SK-N-SH treated with all-trans-retinoic acid at 6 μM for 48 hours (cell line): ENCODE results near the gene PBX2.

ENCODE experiments used
- ARNTL ChIP-seq: fragments of 450-650 bp; formaldehyde crosslinking; IDR thresholded peaks from 2 replicates; pipeline ENCODE4 v1.5.0; 2020; ENCODE audit warnings: low read depth, mild to moderate bottlenecking, moderate library complexity, borderline replicate concordance
- CSDC2 ChIP-seq: fragments of 250-450 bp; sonication (Bioruptor Pico); IDR thresholded peaks from 2 replicates; pipeline ENCODE4 v1.5.0; 2020; ENCODE audit warnings: mild to moderate bottlenecking, moderate library complexity
- ESRRG ChIP-seq: fragments of 250-450 bp; sonication (Bioruptor Pico); IDR thresholded peaks from 2 replicates; pipeline ENCODE4 v1.6.1; 2021; ENCODE audit warnings: mild to moderate bottlenecking
- GLIS3 ChIP-seq: fragments of 250-450 bp; sonication (Bioruptor Pico); IDR thresholded peaks from 2 replicates; pipeline ENCODE4 v1.5.0; 2020; ENCODE audit warnings: mild to moderate bottlenecking, moderate library complexity
- PPARA ChIP-seq: fragments of 250-450 bp; sonication (Bioruptor Pico); IDR thresholded peaks from 2 replicates; pipeline ENCODE4 v1.5.0; 2020; ENCODE audit warnings: mild to moderate bottlenecking, borderline replicate concordance
- TCF4 ChIP-seq: fragments of 250-450 bp; sonication (Bioruptor Pico); IDR thresholded peaks from 2 replicates; pipeline ENCODE4 v1.8.0; 2021; ENCODE audit warnings: mild to moderate bottlenecking, moderate library complexity, borderline replicate concordance
- TOX ChIP-seq: fragments of 250-450 bp; sonication (Bioruptor Pico); IDR thresholded peaks from 2 replicates; pipeline ENCODE4 v1.8.0; 2021; ENCODE audit warnings: mild to moderate bottlenecking, moderate library complexity, borderline replicate concordance
- ZFP30 ChIP-seq: fragments of 450-650 bp; formaldehyde crosslinking; IDR thresholded peaks from 2 replicates; pipeline ENCODE4 v1.5.0; 2022; ENCODE audit warnings: mild to moderate bottlenecking, moderate library complexity
- ZNF70 ChIP-seq: fragments of 450-650 bp; formaldehyde crosslinking; IDR thresholded peaks from 2 replicates; pipeline ENCODE4 v1.5.0; 2020; ENCODE audit warnings: mild to moderate bottlenecking, moderate library complexity
- TF ChIP-seq, protein P1 (sequence below): fragments of 250-450 bp; sonication (Bioruptor Pico); IDR thresholded peaks from 2 replicates; pipeline ENCODE4 v1.8.0; 2021; ENCODE audit warnings: low read depth, mild to moderate bottlenecking, moderate library complexity, borderline replicate concordance
- TF ChIP-seq, protein P2 (sequence below): fragments of 250-450 bp; sonication (Bioruptor Pico); IDR thresholded peaks from 2 replicates; pipeline ENCODE4 v1.5.0; 2020; ENCODE audit warnings: mild to moderate bottlenecking, moderate library complexity
- TF ChIP-seq, protein P3 (sequence below): fragments of 250-450 bp; sonication (Bioruptor Pico); IDR thresholded peaks from 2 replicates; pipeline ENCODE4 v1.5.1; 2020; ENCODE audit warnings: low read depth, mild to moderate bottlenecking, moderate library complexity
- TF ChIP-seq, protein P4 (sequence below): fragments of 250-450 bp; sonication (Bioruptor Pico); IDR thresholded peaks from 2 replicates; pipeline ENCODE4 v1.5.1; 2021; ENCODE audit warnings: mild to moderate bottlenecking, moderate library complexity

DNA sequence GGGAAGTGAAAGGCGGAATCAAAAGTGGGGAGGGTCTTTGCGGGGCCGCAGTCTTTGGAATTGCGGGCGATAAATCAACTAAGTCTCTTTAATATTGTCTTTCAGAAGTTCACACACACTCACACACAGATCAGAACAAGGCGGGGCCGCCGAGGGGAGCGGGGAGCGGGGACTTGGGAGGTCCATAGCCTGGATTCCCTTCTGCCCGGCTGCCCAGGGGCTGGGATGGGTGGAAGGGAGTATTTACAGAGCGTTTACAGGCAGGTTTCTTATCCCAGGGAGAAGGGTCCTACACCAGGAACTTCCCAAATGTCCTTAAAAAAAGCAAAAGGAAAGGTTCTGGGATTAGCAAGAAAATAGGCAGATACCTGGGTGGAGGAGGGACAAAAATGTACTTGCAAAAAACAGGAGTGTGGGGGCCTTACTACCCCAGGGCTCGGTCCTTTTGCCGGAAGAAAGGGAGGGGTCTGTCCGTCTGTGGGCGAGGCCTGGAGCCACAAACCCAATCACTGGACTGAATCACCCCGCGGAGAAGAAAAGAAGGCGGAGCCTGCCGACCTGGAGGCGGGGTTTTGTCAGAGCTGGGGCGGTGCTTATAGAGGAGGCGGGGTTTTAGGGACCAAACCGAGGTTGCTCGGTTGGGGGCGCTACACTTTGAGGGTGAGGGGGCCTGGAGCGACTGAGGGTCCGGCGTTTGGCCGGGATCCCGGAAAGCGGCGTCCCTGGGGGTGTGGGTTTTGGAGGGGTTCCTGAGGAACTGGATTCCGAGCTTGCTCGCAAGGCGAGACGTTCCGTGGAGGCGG, 41.5 kb downstream of the PBX2 start:
- no peak for TF ChIP-seq TCF4 (CRISPR knock-in tag)
- no peak for TF ChIP-seq ZFP30 (CRISPR knock-in tag)
- no peak for TF ChIP-seq GLIS3
- TF ChIP-seq CSDC2 (CRISPR knock-in tag), result no peak
- no peak for TF ChIP-seq TOX
- TF ChIP-seq, protein P1, sequence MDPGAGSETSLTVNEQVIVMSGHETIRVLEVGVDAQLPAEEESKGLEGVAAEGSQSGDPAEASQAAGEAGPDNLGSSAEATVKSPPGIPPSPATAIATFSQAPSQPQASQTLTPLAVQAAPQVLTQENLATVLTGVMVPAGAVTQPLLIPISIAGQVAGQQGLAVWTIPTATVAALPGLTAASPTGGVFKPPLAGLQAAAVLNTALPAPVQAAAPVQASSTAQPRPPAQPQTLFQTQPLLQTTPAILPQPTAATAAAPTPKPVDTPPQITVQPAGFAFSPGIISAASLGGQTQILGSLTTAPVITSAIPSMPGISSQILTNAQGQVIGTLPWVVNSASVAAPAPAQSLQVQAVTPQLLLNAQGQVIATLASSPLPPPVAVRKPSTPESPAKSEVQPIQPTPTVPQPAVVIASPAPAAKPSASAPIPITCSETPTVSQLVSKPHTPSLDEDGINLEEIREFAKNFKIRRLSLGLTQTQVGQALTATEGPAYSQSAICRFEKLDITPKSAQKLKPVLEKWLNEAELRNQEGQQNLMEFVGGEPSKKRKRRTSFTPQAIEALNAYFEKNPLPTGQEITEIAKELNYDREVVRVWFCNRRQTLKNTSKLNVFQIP (CRISPR knock-in tag), result no peak
- TF ChIP-seq ARNTL (CRISPR knock-in tag), result no peak
- TF ChIP-seq ZNF70 (CRISPR knock-in tag), result no peak
- TF ChIP-seq ESRRG, result no peak
- TF ChIP-seq, protein P2, sequence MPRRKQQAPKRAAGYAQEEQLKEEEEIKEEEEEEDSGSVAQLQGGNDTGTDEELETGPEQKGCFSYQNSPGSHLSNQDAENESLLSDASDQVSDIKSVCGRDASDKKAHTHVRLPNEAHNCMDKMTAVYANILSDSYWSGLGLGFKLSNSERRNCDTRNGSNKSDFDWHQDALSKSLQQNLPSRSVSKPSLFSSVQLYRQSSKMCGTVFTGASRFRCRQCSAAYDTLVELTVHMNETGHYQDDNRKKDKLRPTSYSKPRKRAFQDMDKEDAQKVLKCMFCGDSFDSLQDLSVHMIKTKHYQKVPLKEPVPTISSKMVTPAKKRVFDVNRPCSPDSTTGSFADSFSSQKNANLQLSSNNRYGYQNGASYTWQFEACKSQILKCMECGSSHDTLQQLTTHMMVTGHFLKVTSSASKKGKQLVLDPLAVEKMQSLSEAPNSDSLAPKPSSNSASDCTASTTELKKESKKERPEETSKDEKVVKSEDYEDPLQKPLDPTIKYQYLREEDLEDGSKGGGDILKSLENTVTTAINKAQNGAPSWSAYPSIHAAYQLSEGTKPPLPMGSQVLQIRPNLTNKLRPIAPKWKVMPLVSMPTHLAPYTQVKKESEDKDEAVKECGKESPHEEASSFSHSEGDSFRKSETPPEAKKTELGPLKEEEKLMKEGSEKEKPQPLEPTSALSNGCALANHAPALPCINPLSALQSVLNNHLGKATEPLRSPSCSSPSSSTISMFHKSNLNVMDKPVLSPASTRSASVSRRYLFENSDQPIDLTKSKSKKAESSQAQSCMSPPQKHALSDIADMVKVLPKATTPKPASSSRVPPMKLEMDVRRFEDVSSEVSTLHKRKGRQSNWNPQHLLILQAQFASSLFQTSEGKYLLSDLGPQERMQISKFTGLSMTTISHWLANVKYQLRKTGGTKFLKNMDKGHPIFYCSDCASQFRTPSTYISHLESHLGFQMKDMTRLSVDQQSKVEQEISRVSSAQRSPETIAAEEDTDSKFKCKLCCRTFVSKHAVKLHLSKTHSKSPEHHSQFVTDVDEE (CRISPR knock-in tag), result no peak
- TF ChIP-seq, protein P3, sequence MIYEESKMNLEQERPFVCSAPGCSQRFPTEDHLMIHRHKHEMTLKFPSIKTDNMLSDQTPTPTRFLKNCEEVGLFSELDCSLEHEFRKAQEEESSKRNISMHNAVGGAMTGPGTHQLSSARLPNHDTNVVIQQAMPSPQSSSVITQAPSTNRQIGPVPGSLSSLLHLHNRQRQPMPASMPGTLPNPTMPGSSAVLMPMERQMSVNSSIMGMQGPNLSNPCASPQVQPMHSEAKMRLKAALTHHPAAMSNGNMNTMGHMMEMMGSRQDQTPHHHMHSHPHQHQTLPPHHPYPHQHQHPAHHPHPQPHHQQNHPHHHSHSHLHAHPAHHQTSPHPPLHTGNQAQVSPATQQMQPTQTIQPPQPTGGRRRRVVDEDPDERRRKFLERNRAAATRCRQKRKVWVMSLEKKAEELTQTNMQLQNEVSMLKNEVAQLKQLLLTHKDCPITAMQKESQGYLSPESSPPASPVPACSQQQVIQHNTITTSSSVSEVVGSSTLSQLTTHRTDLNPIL, result no peak
- TF ChIP-seq, protein P4, sequence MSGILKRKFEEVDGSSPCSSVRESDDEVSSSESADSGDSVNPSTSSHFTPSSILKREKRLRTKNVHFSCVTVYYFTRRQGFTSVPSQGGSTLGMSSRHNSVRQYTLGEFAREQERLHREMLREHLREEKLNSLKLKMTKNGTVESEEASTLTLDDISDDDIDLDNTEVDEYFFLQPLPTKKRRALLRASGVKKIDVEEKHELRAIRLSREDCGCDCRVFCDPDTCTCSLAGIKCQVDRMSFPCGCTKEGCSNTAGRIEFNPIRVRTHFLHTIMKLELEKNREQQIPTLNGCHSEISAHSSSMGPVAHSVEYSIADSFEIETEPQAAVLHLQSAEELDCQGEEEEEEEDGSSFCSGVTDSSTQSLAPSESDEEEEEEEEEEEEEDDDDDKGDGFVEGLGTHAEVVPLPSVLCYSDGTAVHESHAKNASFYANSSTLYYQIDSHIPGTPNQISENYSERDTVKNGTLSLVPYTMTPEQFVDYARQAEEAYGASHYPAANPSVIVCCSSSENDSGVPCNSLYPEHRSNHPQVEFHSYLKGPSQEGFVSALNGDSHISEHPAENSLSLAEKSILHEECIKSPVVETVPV, result no peak
- TF ChIP-seq PPARA (CRISPR knock-in tag), result no peak
